Psoas muscle (tissue), 8 donors: Measurements from ENCODE around the gene TAF3. TPM values are rescaled to one million over a fixed set of nuclear protein-coding genes. Genes with fewer than 3 reads are reported as not detected.

Experiments
- ATAC-seq, 4 donors: fragments of 200-7000 bp; cut with Tn5 transposase; one replicate each; pipeline ENCODE4 v1.9.1; 2020; ENCODE audit warnings: moderate library complexity in 3 of 4, mild to moderate bottlenecking in 2 of 4
- DNase-seq, 2 donors: peaks; one replicate each; pipeline ENCODE4 v3.0.0-alpha.2; 2020
- H3K27ac ChIP-seq: fragments of 200-600 bp; one replicate; pipeline ENCODE4 v1.8.0; 2022
- H3K27me3 ChIP-seq, 3 donors: fragments of 200-600 bp in 1 of 3; one replicate each; pipeline versions ENCODE4 v1.6.1 to v1.8.0; 2013 to 2022; ENCODE audit warnings: low read length in 2 of 3, mild to moderate bottlenecking in 2 of 3, moderate library complexity in 1 of 3; ENCODE audit not compliant: insufficient read depth in 3 of 3
- H3K36me3 ChIP-seq, 2 donors: fragments of 200-600 bp in 1 of 2; one replicate each; pipeline versions ENCODE4 v1.6.1 to v1.8.0; 2013 to 2022; ENCODE audit warnings: low read depth in 1 of 2, mild to moderate bottlenecking in 1 of 2, moderate library complexity in 1 of 2; ENCODE audit not compliant: insufficient read depth in 1 of 2
- H3K4me1 ChIP-seq: fragments of 200-600 bp; one replicate; pipeline ENCODE4 v1.8.0; 2022
- H3K4me3 ChIP-seq: fragments of 200-600 bp; one replicate; pipeline ENCODE4 v1.8.0; 2022; ENCODE audit warnings: mild to moderate bottlenecking
- H3K9me3 ChIP-seq: fragments of 200-600 bp; one replicate; pipeline ENCODE4 v1.8.0; 2022
- CTCF ChIP-seq: fragments of 200-600 bp; IDR thresholded peaks from one replicate; pipeline ENCODE4 v1.8.0; 2022; ENCODE audit warnings: antibody characterized with exemption
- WGBS, 3 donors: extraction: QIAGEN DNeasy Blood & Tissue Kit; methylation state at CpG; one replicate each; pipeline versions ENCODE4 v1.1.6 to v1.1.7; 2013; 5-methylcytosine and 5-hydroxymethylcytosine counted together
- intact Hi-C, 2 donors: fragments of 100-400 bp; cut with DNase I; formaldehyde crosslinking; loops; one replicate each; pipeline versions ENCODE4 v1.11.0 to v1.14.2; 2022
- polyA plus RNA-seq, 3 donors: library from polyadenylated mRNA; stranded (reverse); fragments of 200-250 nt; gene quantifications; one replicate each; pipeline ENCODE4 v1.2.3, GENCODE V29; 2013
- total RNA-seq, 4 donors: library from RNA; stranded (reverse); fragmentation: NEBNext Ultra II Directional in 2 of 4; extraction: Animal tissue kit (Norgen Biotek cat#: 25700) in 2 of 4; gene quantifications; one replicate each; pipeline versions ENCODE4 v1.2.1 to v1.2.4, GENCODE V29; 2021 to 2023
- donor health status: healthy with polysubstance abuse.
- donor health status: DM: no; HTN: no; CAD: no; lungs with moderate emphysema.
- donor health status: Bipolar disorder and iron deficiency.
- donor health status: healthy.
- donor health status: DM: yes; HTN: yes; CAD: no.
- donor health status: DM: no; HTN: no; CAD: no.
- donor health status: DM: no; HTN: no; CAD: no.
- donor health status: DM: yes; HTN: yes; CAD: no.

TAF3 gene
- total and polyA plus RNA-seq, 7 donors: 4.6 to 21.5 (median 13.0) TPM

DNA sequence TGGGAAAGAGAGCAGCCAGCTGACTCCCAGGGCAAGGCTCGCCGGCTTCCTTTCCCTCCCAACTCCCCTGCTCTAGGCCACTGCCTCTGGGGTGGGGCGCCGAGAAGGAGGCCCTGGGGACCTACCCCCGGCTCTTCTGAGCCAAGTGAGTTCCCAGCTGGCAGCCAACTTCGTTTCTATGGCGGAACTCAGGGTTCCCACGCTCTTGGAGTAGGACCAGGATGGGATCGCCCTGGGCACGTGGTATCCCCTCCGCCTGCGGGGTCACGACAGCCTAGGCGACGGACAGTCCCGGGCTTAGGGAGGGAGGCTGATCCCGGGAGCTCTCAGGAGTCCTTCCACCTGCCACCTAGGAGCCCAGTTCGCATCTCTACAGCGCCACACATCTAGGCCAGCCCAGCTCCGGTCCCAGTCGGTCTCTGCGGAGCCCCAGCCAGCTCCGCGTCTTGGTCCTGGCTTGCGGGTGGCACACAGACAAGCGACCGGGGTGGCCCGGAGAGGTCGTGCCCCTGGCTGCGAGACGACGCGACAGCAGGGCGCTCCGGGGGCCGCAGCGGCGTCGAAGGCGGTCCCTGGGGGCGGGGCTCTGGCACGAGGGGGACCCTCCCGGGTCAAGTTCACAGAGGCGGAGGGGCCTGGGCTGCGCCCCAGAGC is 215.6 kb downstream of the TAF3 start:
- intact Hi-C loops: no loop called here

DNA sequence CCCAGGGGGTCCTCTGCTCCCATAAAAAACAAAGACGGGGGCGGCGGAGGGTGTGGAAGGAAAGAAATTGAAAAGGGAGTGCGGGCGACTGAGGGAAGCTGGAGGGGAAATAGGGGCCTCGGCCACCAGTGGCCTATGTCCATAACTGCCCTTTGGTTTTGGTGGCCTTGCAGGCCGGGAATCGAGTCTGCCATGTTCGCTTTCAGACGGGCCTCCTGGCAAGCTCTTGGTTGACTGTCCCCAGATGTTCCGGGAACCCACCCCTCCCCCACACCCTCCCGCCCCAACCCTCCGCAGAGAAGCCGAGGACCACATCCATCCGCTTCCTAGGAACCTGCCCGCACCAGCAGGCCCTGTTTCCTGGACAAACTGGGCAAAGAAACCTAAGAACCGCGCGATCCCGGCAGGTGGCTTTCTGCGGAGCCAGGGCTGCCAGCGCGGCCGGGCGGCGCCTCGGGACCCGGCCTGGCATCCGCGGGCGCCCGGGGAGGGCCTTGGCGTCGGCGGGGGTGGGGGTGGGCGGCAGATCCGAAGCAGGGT is 216.2 kb downstream of the TAF3 start:
- H3K27me3 ChIP-seq: peaks cover 10 to 100% (median 53%) of the 10 kb centered on the region in 3 donors
- no peak for DNase-seq
- no peak overlapping the region for H3K27ac ChIP-seq
- H3K4me1 ChIP-seq: peaks cover 16% of the 10 kb centered on the region
- intact Hi-C loops: no loop called here
- no peaks in the 10 kb centered on the region for H3K9me3 ChIP-seq
- 2 to 3% (median 3%) methylated on average over 24 to 37 of the region's 37 CpGs for WGBS, 3 donors
- ATAC-seq: peak in 1 of 4 donors; percentile 31
- H3K36me3 ChIP-seq: no peaks in the 10 kb centered on the region
- no peak for TF ChIP-seq CTCF
- peak overlapping the region; percentile 43 for H3K4me3 ChIP-seq

More for the DNA sequence above, 215.6 kb downstream of the TAF3 start:
- Histone ChIP-seq H3K27me3 (peaks cover 10 to 96% (median 49%) of the 10 kb centered on the region in 3 donors), H3K36me3 (no peaks in the 10 kb centered on the region), H3K4me3 (peak overlapping the region; percentile 43), H3K27ac (no peak overlapping the region), H3K9me3 (no peaks in the 10 kb centered on the region), H3K4me1 (peaks cover 16% of the 10 kb centered on the region)
- DNase-seq (peak; percentile 18 to 52), ATAC-seq (peak in 2 of 4 donors; percentile 16 to 49)
- 2 to 4% (median 3%) methylated on average over 37 to 45 of the region's 45 CpGs for WGBS, 3 donors
- TF ChIP-seq CTCF: no peak

GRCh38 chr10:8035006-8035640 is 216.8 kb downstream of the TAF3 start:
- no peak overlapping the region for H3K27ac ChIP-seq
- peaks cover 16% of the 10 kb centered on the region for H3K4me1 ChIP-seq
- H3K9me3 ChIP-seq: no peaks in the 10 kb centered on the region
- WGBS, 3 donors: 7 to 9% (median 8%) methylated on average over 28 to 32 of the region's 32 CpGs
- DNase-seq: peak in 1 of 2 donors; percentile 45
- peaks cover 10 to 99% (median 57%) of the 10 kb centered on the region in 3 donors for H3K27me3 ChIP-seq
- ATAC-seq: no peak
- intact Hi-C loops: no loop called here
- no peak for TF ChIP-seq CTCF
- H3K36me3 ChIP-seq: no peaks in the 10 kb centered on the region
- peak overlapping the region; percentile 25 for H3K4me3 ChIP-seq

GRCh38 chr10:8035641-8036470 is 217.6 kb downstream of the TAF3 start:
- H3K4me3 ChIP-seq: no peak overlapping the region

More at GRCh38 chr10:8035641-8036470, 217.6 kb downstream of the TAF3 start:
- peaks cover 10 to 99% (median 57%) of the 10 kb centered on the region in 3 donors for H3K27me3 ChIP-seq
- intact Hi-C loops: no loop called here
- 4 to 8% (median 6%) methylated on average over 46 to 47 of the region's 47 CpGs for WGBS, 3 donors
- peaks cover 16% of the 10 kb centered on the region for H3K4me1 ChIP-seq
- no peaks in the 10 kb centered on the region for H3K9me3 ChIP-seq
- ATAC-seq: peak in 1 of 4 donors; percentile 17
- DNase-seq: no peak
- no peaks in the 10 kb centered on the region for H3K36me3 ChIP-seq
- no peak overlapping the region for H3K27ac ChIP-seq
- no peak for TF ChIP-seq CTCF
